HepG2 (cell line): ENCODE measurements around the gene DRC7.

ENCODE experiments used
- MYNN ChIP-seq: sonication (generic); formaldehyde crosslinking; IDR thresholded peaks from 2 replicates; pipeline ENCODE4 v1.4.0; 2020; ENCODE audit warnings: mild to moderate bottlenecking, low read depth, missing genetic modification reagents
- RORA ChIP-seq: sonication (generic); formaldehyde crosslinking; IDR thresholded peaks from 2 replicates; pipeline ENCODE4 v1.5.0; 2020; ENCODE audit warnings: mild to moderate bottlenecking, missing genetic modification reagents, moderate library complexity
- XBP1 ChIP-seq: sonication (generic); formaldehyde crosslinking; IDR thresholded peaks from 2 replicates; pipeline ENCODE4 v1.5.0; 2020; ENCODE audit warnings: missing genetic modification reagents
- ZNF670 ChIP-seq: sonication (generic); formaldehyde crosslinking; IDR thresholded peaks from 2 replicates; pipeline ENCODE4 v1.8.0; 2022; ENCODE audit warnings: mild to moderate bottlenecking, missing genetic modification reagents, borderline replicate concordance
- TF ChIP-seq, protein P1 (sequence below): sonication (generic); formaldehyde crosslinking; IDR thresholded peaks from 2 replicates; pipeline ENCODE4 v1.9.0; 2021; ENCODE audit warnings: mild to moderate bottlenecking, missing genetic modification reagents
- TF ChIP-seq, protein P2 (sequence below): sonication (generic); formaldehyde crosslinking; IDR thresholded peaks from 2 replicates; pipeline ENCODE4 v1.5.0; 2020; ENCODE audit warnings: mild to moderate bottlenecking, missing genetic modification reagents, moderate library complexity

DNA sequence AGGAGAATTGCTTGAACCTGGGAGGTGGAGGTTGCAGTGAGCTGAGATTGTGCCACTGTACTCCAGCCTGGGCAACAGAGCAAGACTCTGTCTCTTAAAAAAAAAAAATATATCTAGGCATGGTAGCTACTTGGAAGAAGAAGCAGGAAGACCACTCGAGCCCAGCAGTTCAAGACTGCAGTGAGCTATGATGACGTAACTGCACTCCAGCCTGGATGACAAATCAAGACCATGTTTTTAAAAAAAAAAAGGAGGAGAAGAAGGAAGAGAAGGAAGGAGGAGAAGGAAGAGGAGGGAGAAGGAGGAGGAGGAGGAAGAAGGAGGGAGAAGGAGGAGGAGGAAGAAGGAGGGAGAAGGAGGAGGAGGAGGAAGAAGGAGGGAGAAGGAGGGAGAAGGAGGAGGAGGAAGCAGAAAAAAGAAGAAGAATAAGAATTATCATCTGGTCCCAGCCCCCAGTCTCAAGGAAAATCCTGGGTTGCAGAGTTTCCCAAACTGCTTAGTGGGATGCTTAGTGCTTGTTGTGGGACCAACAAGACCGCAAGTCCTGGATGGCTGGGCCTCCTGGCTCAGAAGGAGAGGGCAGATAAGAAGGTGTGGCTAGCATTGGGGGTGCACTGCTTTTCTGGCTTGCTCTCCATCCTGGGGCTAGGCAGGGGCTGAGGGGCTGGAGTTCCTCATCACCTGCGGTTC, 3.7 kb upstream of the DRC7 start:
- TF ChIP-seq ZNF670: no peak
- TF ChIP-seq MYNN (CRISPR knock-in tag): no peak
- no peak for TF ChIP-seq XBP1 (CRISPR knock-in tag)
- TF ChIP-seq RORA: no peak
- TF ChIP-seq, protein P1, sequence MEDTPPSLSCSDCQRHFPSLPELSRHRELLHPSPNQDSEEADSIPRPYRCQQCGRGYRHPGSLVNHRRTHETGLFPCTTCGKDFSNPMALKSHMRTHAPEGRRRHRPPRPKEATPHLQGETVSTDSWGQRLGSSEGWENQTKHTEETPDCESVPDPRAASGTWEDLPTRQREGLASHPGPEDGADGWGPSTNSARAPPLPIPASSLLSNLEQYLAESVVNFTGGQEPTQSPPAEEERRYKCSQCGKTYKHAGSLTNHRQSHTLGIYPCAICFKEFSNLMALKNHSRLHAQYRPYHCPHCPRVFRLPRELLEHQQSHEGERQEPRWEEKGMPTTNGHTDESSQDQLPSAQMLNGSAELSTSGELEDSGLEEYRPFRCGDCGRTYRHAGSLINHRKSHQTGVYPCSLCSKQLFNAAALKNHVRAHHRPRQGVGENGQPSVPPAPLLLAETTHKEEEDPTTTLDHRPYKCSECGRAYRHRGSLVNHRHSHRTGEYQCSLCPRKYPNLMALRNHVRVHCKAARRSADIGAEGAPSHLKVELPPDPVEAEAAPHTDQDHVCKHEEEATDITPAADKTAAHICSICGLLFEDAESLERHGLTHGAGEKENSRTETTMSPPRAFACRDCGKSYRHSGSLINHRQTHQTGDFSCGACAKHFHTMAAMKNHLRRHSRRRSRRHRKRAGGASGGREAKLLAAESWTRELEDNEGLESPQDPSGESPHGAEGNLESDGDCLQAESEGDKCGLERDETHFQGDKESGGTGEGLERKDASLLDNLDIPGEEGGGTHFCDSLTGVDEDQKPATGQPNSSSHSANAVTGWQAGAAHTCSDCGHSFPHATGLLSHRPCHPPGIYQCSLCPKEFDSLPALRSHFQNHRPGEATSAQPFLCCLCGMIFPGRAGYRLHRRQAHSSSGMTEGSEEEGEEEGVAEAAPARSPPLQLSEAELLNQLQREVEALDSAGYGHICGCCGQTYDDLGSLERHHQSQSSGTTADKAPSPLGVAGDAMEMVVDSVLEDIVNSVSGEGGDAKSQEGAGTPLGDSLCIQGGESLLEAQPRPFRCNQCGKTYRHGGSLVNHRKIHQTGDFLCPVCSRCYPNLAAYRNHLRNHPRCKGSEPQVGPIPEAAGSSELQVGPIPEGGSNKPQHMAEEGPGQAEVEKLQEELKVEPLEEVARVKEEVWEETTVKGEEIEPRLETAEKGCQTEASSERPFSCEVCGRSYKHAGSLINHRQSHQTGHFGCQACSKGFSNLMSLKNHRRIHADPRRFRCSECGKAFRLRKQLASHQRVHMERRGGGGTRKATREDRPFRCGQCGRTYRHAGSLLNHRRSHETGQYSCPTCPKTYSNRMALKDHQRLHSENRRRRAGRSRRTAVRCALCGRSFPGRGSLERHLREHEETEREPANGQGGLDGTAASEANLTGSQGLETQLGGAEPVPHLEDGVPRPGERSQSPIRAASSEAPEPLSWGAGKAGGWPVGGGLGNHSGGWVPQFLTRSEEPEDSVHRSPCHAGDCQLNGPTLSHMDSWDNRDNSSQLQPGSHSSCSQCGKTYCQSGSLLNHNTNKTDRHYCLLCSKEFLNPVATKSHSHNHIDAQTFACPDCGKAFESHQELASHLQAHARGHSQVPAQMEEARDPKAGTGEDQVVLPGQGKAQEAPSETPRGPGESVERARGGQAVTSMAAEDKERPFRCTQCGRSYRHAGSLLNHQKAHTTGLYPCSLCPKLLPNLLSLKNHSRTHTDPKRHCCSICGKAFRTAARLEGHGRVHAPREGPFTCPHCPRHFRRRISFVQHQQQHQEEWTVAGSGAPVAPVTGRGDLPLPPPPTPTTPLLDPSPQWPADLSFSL (CRISPR knock-in tag): no peak
- TF ChIP-seq, protein P2, sequence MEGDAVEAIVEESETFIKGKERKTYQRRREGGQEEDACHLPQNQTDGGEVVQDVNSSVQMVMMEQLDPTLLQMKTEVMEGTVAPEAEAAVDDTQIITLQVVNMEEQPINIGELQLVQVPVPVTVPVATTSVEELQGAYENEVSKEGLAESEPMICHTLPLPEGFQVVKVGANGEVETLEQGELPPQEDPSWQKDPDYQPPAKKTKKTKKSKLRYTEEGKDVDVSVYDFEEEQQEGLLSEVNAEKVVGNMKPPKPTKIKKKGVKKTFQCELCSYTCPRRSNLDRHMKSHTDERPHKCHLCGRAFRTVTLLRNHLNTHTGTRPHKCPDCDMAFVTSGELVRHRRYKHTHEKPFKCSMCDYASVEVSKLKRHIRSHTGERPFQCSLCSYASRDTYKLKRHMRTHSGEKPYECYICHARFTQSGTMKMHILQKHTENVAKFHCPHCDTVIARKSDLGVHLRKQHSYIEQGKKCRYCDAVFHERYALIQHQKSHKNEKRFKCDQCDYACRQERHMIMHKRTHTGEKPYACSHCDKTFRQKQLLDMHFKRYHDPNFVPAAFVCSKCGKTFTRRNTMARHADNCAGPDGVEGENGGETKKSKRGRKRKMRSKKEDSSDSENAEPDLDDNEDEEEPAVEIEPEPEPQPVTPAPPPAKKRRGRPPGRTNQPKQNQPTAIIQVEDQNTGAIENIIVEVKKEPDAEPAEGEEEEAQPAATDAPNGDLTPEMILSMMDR (CRISPR knock-in tag): no peak
